ENCODE data around the gene HOXC10.

The HOXC10 gene

DNA sequence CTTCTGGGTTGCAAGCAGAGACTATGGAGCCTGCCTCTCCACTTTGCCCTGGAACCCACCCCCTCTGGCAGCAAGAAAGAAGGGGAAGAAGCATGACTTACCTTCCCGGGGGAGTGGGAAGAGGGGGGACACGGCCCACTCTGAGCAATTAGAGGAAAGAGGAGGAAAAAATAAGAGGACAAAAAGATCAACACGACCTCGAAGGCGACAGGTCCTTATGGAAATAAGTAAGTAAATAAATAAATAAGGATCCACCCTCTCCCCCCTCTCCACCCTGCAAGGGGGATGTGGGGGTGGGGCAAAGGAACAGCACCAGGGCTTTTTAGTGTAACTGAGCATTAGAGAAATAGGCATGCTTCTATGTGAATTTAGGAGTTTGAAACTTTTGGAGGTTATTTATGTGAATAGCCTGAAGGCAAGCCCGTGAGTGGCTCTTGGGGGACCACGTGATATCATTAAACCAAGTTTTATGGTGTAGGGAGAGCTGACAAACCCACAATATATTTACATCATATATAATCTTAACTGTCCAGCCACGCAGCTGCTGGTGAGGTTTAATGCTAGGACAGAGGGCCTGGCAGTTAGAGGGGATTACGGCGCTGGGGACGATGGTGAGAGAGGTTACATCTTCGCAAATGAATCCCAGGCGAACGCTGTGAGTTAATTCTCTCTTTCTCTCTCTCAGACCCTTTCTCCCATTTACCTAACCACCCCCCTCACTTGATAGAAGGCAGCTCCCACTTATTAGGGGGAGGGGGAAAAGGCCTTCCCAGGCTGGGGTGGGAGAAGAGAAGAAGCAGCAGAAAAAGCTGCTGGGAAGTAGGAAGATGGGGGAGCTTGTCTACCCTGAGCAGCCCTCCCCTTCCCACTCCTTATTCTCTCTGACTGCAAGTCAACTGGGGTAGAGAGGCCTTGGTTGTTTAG is 52.7 kb downstream of the HOXC10 start:
- DNase-seq = no peak

- no peak for DNase-seq
Measured at GRCh38 chr12:54038284-54038870, 53.4 kb downstream of the HOXC10 start.

DNA sequence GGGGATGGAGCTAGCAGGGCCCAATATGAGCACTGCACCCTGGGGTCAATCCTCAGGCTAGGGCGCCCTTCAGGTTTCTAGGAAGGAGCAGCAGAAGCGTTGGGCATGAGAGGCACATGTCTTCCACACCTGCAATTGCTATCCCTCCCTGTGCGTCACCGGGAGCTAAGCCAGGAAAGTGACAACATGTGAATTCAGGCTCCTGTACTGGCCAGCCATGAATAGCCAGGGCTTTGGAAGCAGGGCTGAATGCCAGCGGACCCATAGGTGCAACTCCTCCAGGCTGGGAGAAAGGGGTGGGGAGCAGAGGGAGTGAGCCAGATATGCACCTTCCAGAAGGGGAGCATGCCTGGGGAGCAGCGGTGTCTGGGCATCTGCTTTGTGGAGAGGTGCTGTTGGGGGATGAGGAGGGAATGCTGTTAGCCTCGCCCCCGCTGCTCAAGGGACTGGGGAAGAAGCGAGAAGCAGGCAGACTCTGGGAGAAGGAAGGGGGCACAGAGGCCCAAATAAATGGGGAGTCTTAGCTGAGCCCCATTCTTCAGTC is 54.0 kb downstream of the HOXC10 start:
- DNase-seq = no peak

GRCh38 chr12:54039417-54040147 is 54.6 kb downstream of the HOXC10 start:
- DNase-seq = no peak

All from anterior cingulate cortex (tissue), 58 donors.